Measurements from ENCODE around the gene MAGEB18.

The MAGEB18 gene

GRCh38 chrX:26138274-26138673 is at the start of gene MAGEB18:
Gene MAGEB18, plus strand, starts transcription at chrX:26138343. Its CDS starts 643 bp downstream, at chrX:26138986.
- no peak for DNase-seq

GRCh38 chrX:26100421-26100920 is 37.7 kb upstream of the MAGEB18 start:
- no peak for DNase-seq

GRCh38 chrX:26109142-26109541 is 29.0 kb upstream of the MAGEB18 start:
- no peak for DNase-seq

- no peak for DNase-seq
Observed at GRCh38 chrX:26146024-26146423, 7.9 kb downstream of the MAGEB18 start.

GRCh38 chrX:26160301-26160700 is 22.2 kb downstream of the MAGEB18 start, which contains the start of gene MAGEB6B:
Gene MAGEB6B, plus strand, starts transcription at chrX:26160601. Its CDS starts 0 bp downstream, at chrX:26160601.
- DNase-seq = no peak

Measured in cortex of kidney (tissue), 1 donor.